RWPE1 (cell line): ENCODE data around the gene RGS19.
A peak's percentile ranks its signal among the peaks of the same experiment; 100 is the strongest.

Experiments used
- CTCF ChIA-PET: fragments of 350-600 bp; sonication (Branson Sonifier 250); formaldehyde crosslinking; extraction: SDS; loops from one replicate; lab custom pipeline; 2021; lab: Yijun Ruan, JAX
- POLR2A ChIA-PET: fragments of 400-600 bp; formaldehyde crosslinking; extraction: SDS; loops from one replicate; lab custom pipeline; 2020; ENCODE audit warnings: antibody characterized with exemption; ENCODE audit not compliant: low non-redundant PET; lab: Yijun Ruan, JAX
- DNase-seq: peaks from one replicate; pipeline ENCODE4 v3.0.0; 2012; ENCODE audit warnings: low spot score
- H3K27ac ChIP-seq: fragments of 450-650 bp; 2 replicates; pipeline ENCODE4 v1.5.1; 2017
- CTCF ChIP-seq: fragments of 450-650 bp; conservative IDR thresholded peaks from 2 replicates; pipeline ENCODE4 v1.5.1; 2017; ENCODE audit warnings: low read depth, mild to moderate bottlenecking

The RGS19 gene

GRCh38 chr20:64044484-64045247 is 34.7 kb downstream of the RGS19 start:
- TF ChIP-seq CTCF = no peak
- CTCF ChIA-PET = interaction anchor here (0.6 to 2.7 kb wide), 12 partner anchors 8 to 1634 kb away, joined by 3 to 10 read pairs (median 4); partner anchors contain the start of gene TPD52L2
- DNase-seq = peak; percentile 86
- POLR2A ChIA-PET = interaction anchor here (0.6 kb wide), 1 partner anchor 15 kb away, joined by 3 read pairs; no protein-coding TSS in a partner anchor
- peak overlapping the region; percentile 78 for H3K27ac ChIP-seq

GRCh38 chr20:64043768-64044167 is 35.5 kb downstream of the RGS19 start:
- TF ChIP-seq CTCF = no peak
- ChIA-PET POLR2A (interaction anchor here (0.6 kb wide), 1 partner anchor 345 kb away, joined by 3 read pairs; no protein-coding TSS in a partner anchor), CTCF (interaction anchor here (1.1 to 2.7 kb wide), 3 partner anchors 14 to 58 kb away, joined by 3 to 10 read pairs (median 5); no protein-coding TSS in a partner anchor)
- peak overlapping the region; percentile 78 for H3K27ac ChIP-seq
- no peak for DNase-seq

- DNase-seq = no peak
- H3K27ac ChIP-seq = peak overlapping the region; percentile 58
- CTCF ChIA-PET = interaction anchor here (0.6 kb wide), 1 partner anchor 112 kb away, joined by 3 read pairs; no protein-coding TSS in a partner anchor
- POLR2A ChIA-PET = interaction anchor here (0.7 kb wide), 1 partner anchor 18 kb away, joined by 5 read pairs; no protein-coding TSS in a partner anchor
- TF ChIP-seq CTCF = no peak
Observed at GRCh38 chr20:64042054-64042781, 37.1 kb downstream of the RGS19 start.

- TF ChIP-seq CTCF = no peak
- POLR2A ChIA-PET = interaction anchor here (0.7 kb wide), 1 partner anchor 19 kb away, joined by 5 read pairs; no protein-coding TSS in a partner anchor
- CTCF ChIA-PET = no interaction called here
- no peak for DNase-seq
- H3K27ac ChIP-seq = peak overlapping the region; percentile 58
Observed at GRCh38 chr20:64041781-64042053, 37.6 kb downstream of the RGS19 start.

- CTCF ChIA-PET = interaction anchor here (0.7 to 6.4 kb wide), 4 partner anchors 12 to 80 kb away, joined by 4 to 98 read pairs (median 74); partner anchors contain the start of gene TCEA2
- peak overlapping the region; percentile 58 for H3K27ac ChIP-seq
- POLR2A ChIA-PET = interaction anchor here (0.7 kb wide), 1 partner anchor 19 kb away, joined by 5 read pairs; no protein-coding TSS in a partner anchor
- TF ChIP-seq CTCF = no peak
- no peak for DNase-seq
Observed at GRCh38 chr20:64041040-64041780, 38.1 kb downstream of the RGS19 start.
